ENCODE measurements around the gene MYO1H.

DNA sequence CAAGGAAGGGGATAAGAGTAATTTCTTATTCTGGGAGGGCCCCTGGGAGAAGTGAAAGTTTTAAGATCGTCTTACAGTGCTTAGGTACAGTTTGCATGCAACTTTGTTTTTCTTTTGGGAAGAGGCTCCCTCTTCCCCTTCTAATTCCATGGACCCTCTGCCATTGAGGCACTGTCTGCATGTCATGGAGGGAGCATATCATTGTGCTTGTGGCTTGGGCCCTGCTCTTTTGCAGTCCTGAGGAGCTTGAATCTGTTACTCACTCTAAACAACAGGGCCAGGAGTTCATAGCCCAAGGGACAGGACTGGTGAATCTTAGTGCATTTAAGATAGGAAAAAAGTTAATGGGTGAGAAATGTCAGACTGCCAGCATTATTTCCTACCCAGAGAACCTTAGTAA is 132.1 kb downstream of the MYO1H start:
- TF ChIP-seq ZNF274 (IDR thresholded peaks at IDR 0.05; ENCODE audit: low read depth, low read length) (no peak), YY1 (IDR thresholded peaks at IDR 0.05; ENCODE audit: insufficient read depth, insufficient read length) (no peak)

All from NT2/D1 (cell line).